WTC11 (cell line): ENCODE measurements around the gene UNC119B. TPM values are rescaled to one million over a fixed set of nuclear protein-coding genes. Genes with fewer than 3 reads are reported as not detected.
A peak's percentile ranks its signal among the peaks of the same experiment; 100 is the strongest.
"Not testable (repeated sequence)": the region's sequence is repeated elsewhere in the genome, so short reads cannot be mapped to it uniquely, and the experiment has no call there.

Experiments
- ATAC-seq: fragments of 200-7000 bp; cut with Tn5 transposase; 2 replicates; pipeline ENCODE4 v1.10.0; 2021; ENCODE audit warnings: mild to moderate bottlenecking, moderate library complexity
- CTCF ChIA-PET: fragments of 300-600 bp; sonication (Branson Sonifier 250); formaldehyde crosslinking; loops from one replicate; lab custom pipeline; 2021; ENCODE audit warnings: antibody characterized with exemption; lab: Charles Lee
- POLR2A ChIA-PET: fragments of 350-600 bp; sonication (Branson Sonifier 250); formaldehyde crosslinking; loops from one replicate; lab custom pipeline; 2021; ENCODE audit warnings: antibody characterized with exemption; lab: Charles Lee
- DNase-seq: peaks from one replicate; pipeline ENCODE4 v3.0.0; 2021; ENCODE audit warnings: low spot score
- H3K27ac Mint-ChIP-seq: 2 replicates; pipeline ENCODE4 v1.8.0; 2021; ENCODE audit warnings: mixed read lengths
- H3K27me3 Mint-ChIP-seq: 2 replicates; pipeline ENCODE4 v1.8.0; 2021; ENCODE audit warnings: low read depth, mild to moderate bottlenecking, moderate library complexity, mixed read lengths
- H3K36me3 Mint-ChIP-seq: 2 replicates; pipeline ENCODE4 v1.8.0; 2021; ENCODE audit warnings: mixed read lengths
- H3K4me1 Mint-ChIP-seq: 2 replicates; pipeline ENCODE4 v1.8.0; 2022; ENCODE audit warnings: mixed read lengths
- H3K4me3 Mint-ChIP-seq: 2 replicates; pipeline ENCODE4 v1.8.0; 2021; ENCODE audit warnings: mild to moderate bottlenecking, moderate library complexity, mixed read lengths
- H3K9me3 Mint-ChIP-seq: 2 replicates; pipeline ENCODE4 v1.8.0; 2021; ENCODE audit warnings: mixed read lengths
- CREB1 ChIP-seq: sonication (generic); formaldehyde crosslinking; IDR thresholded peaks from 2 replicates; pipeline ENCODE4 v1.8.0; 2023; ENCODE audit warnings: mild to moderate bottlenecking, missing genetic modification reagents
- GABPB1 ChIP-seq: sonication (generic); formaldehyde crosslinking; IDR thresholded peaks from 2 replicates; pipeline ENCODE4 v1.8.1; 2023; ENCODE audit warnings: mild to moderate bottlenecking, missing genetic modification reagents
- OVOL2 ChIP-seq: fragments of 250-450 bp; sonication (Bioruptor Pico); IDR thresholded peaks from 2 replicates; pipeline ENCODE4 v1.9.0; 2021; ENCODE audit warnings: mild to moderate bottlenecking, borderline replicate concordance
- PRRX2 ChIP-seq: fragments of 250-450 bp; sonication (Bioruptor Pico); IDR thresholded peaks from 2 replicates; pipeline ENCODE4 v1.8.0; 2021; ENCODE audit warnings: mild to moderate bottlenecking
- RELA ChIP-seq: sonication (generic); formaldehyde crosslinking; IDR thresholded peaks from 2 replicates; pipeline ENCODE4 v1.8.1; 2022; ENCODE audit warnings: missing genetic modification reagents, mild to moderate bottlenecking, borderline replicate concordance
- RORB ChIP-seq: fragments of 250-450 bp; sonication (Bioruptor Pico); IDR thresholded peaks from 2 replicates; pipeline ENCODE4 v1.9.0; 2021; ENCODE audit warnings: mild to moderate bottlenecking
- STAT6 ChIP-seq: sonication (generic); formaldehyde crosslinking; conservative IDR thresholded peaks from 2 replicates; pipeline ENCODE4 v1.8.1; 2023; ENCODE audit warnings: mild to moderate bottlenecking, low read depth, missing genetic modification reagents, moderate library complexity
- USF1 ChIP-seq: sonication (generic); formaldehyde crosslinking; IDR thresholded peaks from 2 replicates; pipeline ENCODE4 v1.8.0; 2022; ENCODE audit warnings: mild to moderate bottlenecking, missing genetic modification reagents
- ZNF138 ChIP-seq: sonication (generic); formaldehyde crosslinking; conservative IDR thresholded peaks from 2 replicates; pipeline ENCODE4 v1.8.1; 2022; ENCODE audit warnings: mild to moderate bottlenecking, moderate library complexity, missing genetic modification reagents
- ZNF232 ChIP-seq: sonication (generic); formaldehyde crosslinking; IDR thresholded peaks from 2 replicates; pipeline ENCODE4 v1.8.0; 2022; ENCODE audit warnings: mild to moderate bottlenecking, missing genetic modification reagents
- ZNF281 ChIP-seq: sonication (generic); formaldehyde crosslinking; IDR thresholded peaks from 2 replicates; pipeline ENCODE4 v1.8.0; 2023; ENCODE audit warnings: mild to moderate bottlenecking, missing genetic modification reagents
- ZNF671 ChIP-seq: fragments of 250-450 bp; sonication (Bioruptor Pico); IDR thresholded peaks from 2 replicates; pipeline ENCODE4 v1.8.0; 2021; ENCODE audit warnings: mild to moderate bottlenecking
- ZSCAN18 ChIP-seq: fragments of 250-450 bp; sonication (Bioruptor Pico); IDR thresholded peaks from 2 replicates; pipeline ENCODE4 v2.1.2; 2022; ENCODE audit warnings: mild to moderate bottlenecking, moderate library complexity
- total RNA-seq: library from RNA; stranded (reverse); gene quantifications from 3 replicates; pipeline ENCODE4 v1.2.3, GENCODE V29; 2021
- TF ChIP-seq, protein P1 (sequence below): sonication (generic); formaldehyde crosslinking; IDR thresholded peaks from 2 replicates; pipeline ENCODE4 v1.8.0; 2023; ENCODE audit warnings: missing genetic modification reagents, mild to moderate bottlenecking, borderline replicate concordance

The UNC119B gene
- total RNA-seq, 1 experiment from 2014 or later = 53.3 TPM

GRCh38 chr12:120668868-120669840, 41.1 kb upstream of the UNC119B start:
- ChIA-PET POLR2A (no interaction called here), CTCF (interaction anchor here (1.4 to 6.6 kb wide), 3 partner anchors 20 to 68 kb away, joined by 4 to 78 read pairs (median 10); no protein-coding TSS in a partner anchor)
- peak; percentile 61 for ATAC-seq
- Mint-ChIP-seq H3K9me3 (no peaks in the 10 kb centered on the region), H3K27me3 (no peaks in the 10 kb centered on the region), H3K36me3 (no peaks in the 10 kb centered on the region), H3K4me3 (peak overlapping the region; percentile 19), H3K4me1 (peaks cover 38% of the 10 kb centered on the region), H3K27ac (peak overlapping the region; percentile 87)
- DNase-seq = peak; percentile 30
- TF ChIP-seq OVOL2 (no peak), PRRX2 (CRISPR knock-in tag) (no peak), ZNF138 (no peak), USF1 (CRISPR knock-in tag) (no peak), GABPB1 (CRISPR knock-in tag) (no peak), STAT6 (CRISPR knock-in tag) (no peak), RORB (no peak), ZSCAN18 (CRISPR knock-in tag) (no peak), ZNF232 (CRISPR knock-in tag) (no peak), CREB1 (CRISPR knock-in tag) (no peak)
- TF ChIP-seq, protein P1, sequence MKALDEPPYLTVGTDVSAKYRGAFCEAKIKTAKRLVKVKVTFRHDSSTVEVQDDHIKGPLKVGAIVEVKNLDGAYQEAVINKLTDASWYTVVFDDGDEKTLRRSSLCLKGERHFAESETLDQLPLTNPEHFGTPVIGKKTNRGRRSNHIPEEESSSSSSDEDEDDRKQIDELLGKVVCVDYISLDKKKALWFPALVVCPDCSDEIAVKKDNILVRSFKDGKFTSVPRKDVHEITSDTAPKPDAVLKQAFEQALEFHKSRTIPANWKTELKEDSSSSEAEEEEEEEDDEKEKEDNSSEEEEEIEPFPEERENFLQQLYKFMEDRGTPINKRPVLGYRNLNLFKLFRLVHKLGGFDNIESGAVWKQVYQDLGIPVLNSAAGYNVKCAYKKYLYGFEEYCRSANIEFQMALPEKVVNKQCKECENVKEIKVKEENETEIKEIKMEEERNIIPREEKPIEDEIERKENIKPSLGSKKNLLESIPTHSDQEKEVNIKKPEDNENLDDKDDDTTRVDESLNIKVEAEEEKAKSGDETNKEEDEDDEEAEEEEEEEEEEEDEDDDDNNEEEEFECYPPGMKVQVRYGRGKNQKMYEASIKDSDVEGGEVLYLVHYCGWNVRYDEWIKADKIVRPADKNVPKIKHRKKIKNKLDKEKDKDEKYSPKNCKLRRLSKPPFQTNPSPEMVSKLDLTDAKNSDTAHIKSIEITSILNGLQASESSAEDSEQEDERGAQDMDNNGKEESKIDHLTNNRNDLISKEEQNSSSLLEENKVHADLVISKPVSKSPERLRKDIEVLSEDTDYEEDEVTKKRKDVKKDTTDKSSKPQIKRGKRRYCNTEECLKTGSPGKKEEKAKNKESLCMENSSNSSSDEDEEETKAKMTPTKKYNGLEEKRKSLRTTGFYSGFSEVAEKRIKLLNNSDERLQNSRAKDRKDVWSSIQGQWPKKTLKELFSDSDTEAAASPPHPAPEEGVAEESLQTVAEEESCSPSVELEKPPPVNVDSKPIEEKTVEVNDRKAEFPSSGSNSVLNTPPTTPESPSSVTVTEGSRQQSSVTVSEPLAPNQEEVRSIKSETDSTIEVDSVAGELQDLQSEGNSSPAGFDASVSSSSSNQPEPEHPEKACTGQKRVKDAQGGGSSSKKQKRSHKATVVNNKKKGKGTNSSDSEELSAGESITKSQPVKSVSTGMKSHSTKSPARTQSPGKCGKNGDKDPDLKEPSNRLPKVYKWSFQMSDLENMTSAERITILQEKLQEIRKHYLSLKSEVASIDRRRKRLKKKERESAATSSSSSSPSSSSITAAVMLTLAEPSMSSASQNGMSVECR (CRISPR knock-in tag) = no peak

DNA sequence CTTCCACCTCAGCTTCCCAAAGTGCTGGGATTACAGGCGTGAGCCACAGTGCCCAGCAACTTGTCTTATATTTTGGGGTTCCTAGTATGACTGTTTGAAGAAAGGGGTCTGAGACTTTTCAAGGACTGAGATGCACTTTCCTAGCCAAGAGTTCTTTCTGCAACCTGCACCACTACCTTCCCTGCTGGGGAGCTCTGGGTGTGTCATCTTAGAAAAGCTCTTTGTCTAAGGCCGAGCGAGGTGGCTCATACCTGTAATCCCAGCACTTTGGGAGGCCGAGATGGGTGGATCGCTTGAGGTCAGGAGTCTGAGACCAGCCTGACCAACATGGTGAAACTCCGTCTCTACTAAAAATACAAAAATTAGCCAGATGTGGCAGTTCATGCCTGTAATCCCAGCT, 40.0 kb upstream of the UNC119B start:
- DNase-seq, H3K27me3 Mint-ChIP-seq, POLR2A ChIA-PET, H3K36me3 Mint-ChIP-seq, H3K4me3 Mint-ChIP-seq, H3K9me3 Mint-ChIP-seq, ATAC-seq: not testable (repeated sequence)
- CTCF ChIA-PET = interaction anchor here (0.7 to 6.6 kb wide), 3 partner anchors 21 to 35 kb away, joined by 3 to 78 read pairs (median 3); no protein-coding TSS in a partner anchor
- H3K4me1 Mint-ChIP-seq = peaks cover 38% of the 10 kb centered on the region
- H3K27ac Mint-ChIP-seq = peak overlapping the region; percentile 48; the same call in 1 of the 2 replicates

DNA sequence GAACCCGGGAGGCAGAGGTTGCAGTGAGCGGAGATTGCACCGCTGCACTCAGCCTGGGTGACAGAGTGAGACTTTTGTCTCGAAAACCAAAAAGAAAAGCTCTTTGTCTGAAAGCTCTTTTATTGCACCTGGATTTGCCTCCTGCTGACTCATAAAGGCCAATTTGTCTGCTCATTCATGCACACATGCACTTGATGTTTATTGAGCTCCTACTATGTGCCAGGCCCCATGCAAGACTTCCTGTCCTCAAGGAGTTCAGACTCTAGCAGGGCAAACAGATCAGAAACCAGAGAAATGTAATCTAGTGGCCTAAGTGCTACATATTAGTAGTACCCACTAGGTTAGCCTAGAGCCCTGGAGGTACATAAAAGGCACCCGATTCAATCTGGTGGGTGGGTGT, 39.6 kb upstream of the UNC119B start:
- Mint-ChIP-seq H3K9me3 (no peaks in the 10 kb centered on the region), H3K27ac (peak overlapping the region; percentile 60), H3K27me3 (no peaks in the 10 kb centered on the region), H3K36me3 (no peaks in the 10 kb centered on the region), H3K4me1 (peaks cover 38% of the 10 kb centered on the region), H3K4me3 (no peak overlapping the region)
- ChIA-PET POLR2A (no interaction called here), CTCF (interaction anchor here (1.0 to 6.6 kb wide), 2 partner anchors 22 to 24 kb away, joined by 3 to 78 read pairs; no protein-coding TSS in a partner anchor)
- TF ChIP-seq ZNF671 (CRISPR knock-in tag) = no peak
- no peak for TF ChIP-seq RELA (CRISPR knock-in tag)
- TF ChIP-seq ZNF281 = no peak
- ATAC-seq (no peak), DNase-seq (no peak)
